ENCODE results near the gene RUNX2.

GRCh38 chr6:45327956-45328522 lies at the start of gene RUNX2:
- TF ChIP-seq CTCF (conservative IDR thresholded peaks at IDR 0.05; ENCODE audit: low read depth, low read length) (no peak), EZH2 (IDR thresholded peaks at IDR 0.05; ENCODE audit: low read length, unreplicated experiment) (no peak)

Measured in PC-3 (cell line).